HepG2 (cell line): ENCODE data around the gene SYVN1. TPM values are rescaled to one million over a fixed set of nuclear protein-coding genes. Genes with fewer than 3 reads are reported as not detected.

ENCODE experiments used
- ATAC-seq: fragments of 200-7000 bp; cut with Tn5 transposase; 3 replicates; pipeline ENCODE4 v1.9.1; 2020; ENCODE audit warnings: mild to moderate bottlenecking, moderate library complexity
- BruUV-seq: library from RNA; stranded (reverse); fragments of 400-500 nt; replicated peaks from 2 replicates; lab custom pipeline; 2021; lab: Mats Ljungman, UMichigan
- CTCF ChIA-PET: fragments of 300-600 bp; formaldehyde crosslinking; extraction: SDS; loops from one replicate; lab custom pipeline; 2021; ENCODE audit warnings: low total read pairs, inconsistent platforms, low intra/inter-chr PET ratio; lab: Yijun Ruan, JAX
- POLR2A ChIA-PET: fragments of 350-600 bp; sonication (Branson Sonifier 250); formaldehyde crosslinking; loops from one replicate; lab custom pipeline; 2020; ENCODE audit warnings: antibody characterized with exemption, inconsistent platforms; lab: Yijun Ruan, JAX
- DNase-seq: peaks from one replicate; pipeline ENCODE4 v3.0.0-alpha.2; 2015; ENCODE audit warnings: low spot score
- FAIRE-seq: peaks from 3 replicates; lab custom pipeline; 2011; peaks lifted over from hg19 to GRCh38; lab: Jason Lieb, UNC
- H2AFZ ChIP-seq: one replicate; pipeline ENCODE4 v1.6.1; 2011; ENCODE audit warnings: low read length, inconsistent platforms
- H3K27ac ChIP-seq: fragments of 300-600 bp; 3 replicates; pipeline ENCODE4 v1.8.0; 2011; ENCODE audit warnings: mixed run types, mild to moderate bottlenecking, mixed read lengths, low read length, inconsistent platforms; ENCODE audit not compliant: insufficient read depth; ENCODE audit errors: extremely low read length
- H3K27me3 ChIP-seq, 2 experiments: fragments of 200-600 bp in 1 of 2; 2 replicates in 1 of 2; 3 replicates in 1 of 2; pipeline versions ENCODE4 v1.6.0 to v1.8.0; 2011; ENCODE audit warnings: low read length in 2 of 2, mild to moderate bottlenecking in 2 of 2, moderate library complexity in 2 of 2, inconsistent platforms in 1 of 2; ENCODE audit not compliant: insufficient read depth in 2 of 2, control insufficient read depth in 1 of 2
- H3K36me3 ChIP-seq, 2 experiments: fragments of 200-600 bp in 1 of 2; replicated peaks in 1 of 2; 2 replicates in 1 of 2; 3 replicates in 1 of 2; pipeline versions ENCODE4 v1.5.1 to v1.8.0; 2011; ENCODE audit warnings: low read length in 2 of 2, inconsistent platforms in 1 of 2; ENCODE audit not compliant: insufficient read depth in 2 of 2, control insufficient read depth in 1 of 2
- H3K4me1 ChIP-seq: 2 replicates; pipeline ENCODE4 v1.5.1; 2012; ENCODE audit warnings: low read length, inconsistent platforms; ENCODE audit not compliant: insufficient read depth
- H3K4me2 ChIP-seq: 2 replicates; pipeline ENCODE4 v1.6.0; 2011; ENCODE audit warnings: low read depth, low read length, inconsistent platforms
- H3K4me3 ChIP-seq, 3 experiments: fragments of 200-600 bp in 1 of 3; sonication (generic), shearing (Covaris generic) in 1 of 3; replicated peaks in 1 of 3; 2 replicates each; pipeline ENCODE4 v1.5.1; 2011 to 2016; ENCODE audit warnings: low read length in 3 of 3, inconsistent platforms in 2 of 3, low read depth in 2 of 3, mild to moderate bottlenecking in 2 of 3, control low read depth in 1 of 3, mixed read lengths in 1 of 3; ENCODE audit not compliant: insufficient read depth in 1 of 3
- H3K79me2 ChIP-seq: one replicate; pipeline ENCODE4 v1.6.1; 2011; ENCODE audit warnings: low read length, inconsistent platforms; ENCODE audit not compliant: insufficient read depth
- H3K9ac ChIP-seq: 2 replicates; pipeline ENCODE4 v1.6.0; 2011; ENCODE audit warnings: mild to moderate bottlenecking, low read depth, low read length, inconsistent platforms; ENCODE audit not compliant: insufficient read depth
- H3K9me3 ChIP-seq: 2 replicates; pipeline ENCODE4 v1.5.1; 2012; ENCODE audit warnings: mild to moderate bottlenecking, low read length
- H4K20me1 ChIP-seq: 2 replicates; pipeline ENCODE4 v1.6.0; 2011; ENCODE audit warnings: inconsistent platforms, mild to moderate bottlenecking, low read length, moderate library complexity; ENCODE audit not compliant: insufficient read depth
- AGO1 ChIP-seq: fragments of 200-400 bp; formaldehyde crosslinking; IDR thresholded peaks from 2 replicates; pipeline ENCODE4 v1.6.1; 2017; ENCODE audit warnings: mild to moderate bottlenecking, low read depth, low read length, moderate library complexity; ENCODE audit not compliant: poor library complexity, severe bottlenecking
- AGO2 ChIP-seq: fragments of 200-400 bp; formaldehyde crosslinking; optimal IDR thresholded peaks from 2 replicates; pipeline ENCODE3; 2017; ENCODE audit warnings: mild to moderate bottlenecking, low read depth, low read length, moderate library complexity
- ARNTL ChIP-seq: sonication (generic); formaldehyde crosslinking; IDR thresholded peaks from 2 replicates; pipeline ENCODE4 v1.4.0; 2020; ENCODE audit warnings: mild to moderate bottlenecking, missing genetic modification reagents
- CBFB ChIP-seq: sonication (generic); formaldehyde crosslinking; IDR thresholded peaks from 2 replicates; pipeline ENCODE4 v1.4.0; 2020; ENCODE audit warnings: missing genetic modification reagents
- CHCHD3 ChIP-seq: sonication (generic); formaldehyde crosslinking; IDR thresholded peaks from 2 replicates; pipeline ENCODE4 v1.8.0; 2022; ENCODE audit warnings: mild to moderate bottlenecking, missing genetic modification reagents, moderate library complexity
- DNMT1 ChIP-seq: sonication (generic); formaldehyde crosslinking; IDR thresholded peaks from 2 replicates; pipeline ENCODE4 v1.5.1; 2020; ENCODE audit warnings: mild to moderate bottlenecking, missing genetic modification reagents
- FOXM1 ChIP-seq: sonication (generic); formaldehyde crosslinking; IDR thresholded peaks from 2 replicates; pipeline ENCODE4 v1.5.0; 2020; ENCODE audit warnings: missing genetic modification reagents
- GABPB1 ChIP-seq: IDR thresholded peaks from 2 replicates; pipeline ENCODE4 v1.6.1; 2016; ENCODE audit warnings: mild to moderate bottlenecking, missing genetic modification reagents, moderate library complexity, missing compliant biosample characterization
- GATAD2A ChIP-seq: IDR thresholded peaks from 2 replicates; pipeline ENCODE4 v1.6.1; 2016
- LCORL ChIP-seq, 2 experiments: fragments of 450-650 bp in 1 of 2; sonication (generic) in 1 of 2; formaldehyde crosslinking in 1 of 2; IDR thresholded peaks; 2 replicates each; pipeline versions ENCODE4 v1.5.0 to v1.6.1; 2017 to 2020; ENCODE audit warnings: antibody characterized with exemption in 1 of 2, missing genetic modification reagents in 1 of 2
- POLR2A ChIP-seq, 2 experiments: IDR thresholded peaks; 2 replicates each; pipeline ENCODE4 v1.6.1; 2011; ENCODE audit warnings: low read depth in 2 of 2, low read length in 2 of 2, mild to moderate bottlenecking in 1 of 2, moderate library complexity in 1 of 2; ENCODE audit not compliant: insufficient read depth in 1 of 2
- POLR2AphosphoS5 ChIP-seq: IDR thresholded peaks from 2 replicates; pipeline ENCODE4 v1.6.1; 2012; ENCODE audit warnings: low read depth, low read length
- POLR2G ChIP-seq: fragments of 200-400 bp; formaldehyde crosslinking; IDR thresholded peaks from 2 replicates; pipeline ENCODE4 v1.6.1; 2018; ENCODE audit warnings: mild to moderate bottlenecking, low read depth, low read length, moderate library complexity
- RARA ChIP-seq: IDR thresholded peaks from 2 replicates; pipeline ENCODE4 v1.6.1; 2016; ENCODE audit warnings: missing genetic modification reagents, missing compliant biosample characterization
- RBFOX2 ChIP-seq: fragments of 200-400 bp; formaldehyde crosslinking; IDR thresholded peaks from 2 replicates; pipeline ENCODE4 v1.6.1; 2017; ENCODE audit warnings: low read depth, mild to moderate bottlenecking, low read length
- RBM22 ChIP-seq: fragments of 200-400 bp; formaldehyde crosslinking; optimal IDR thresholded peaks from 2 replicates; pipeline ENCODE3; 2017; ENCODE audit warnings: mild to moderate bottlenecking, low read length, moderate library complexity
- RELA ChIP-seq: sonication (generic); formaldehyde crosslinking; IDR thresholded peaks from 2 replicates; pipeline ENCODE4 v1.4.0; 2020; ENCODE audit warnings: missing genetic modification reagents
- ZFP90 ChIP-seq: sonication (generic); formaldehyde crosslinking; IDR thresholded peaks from 2 replicates; pipeline ENCODE4 v1.8.0; 2022; ENCODE audit warnings: missing genetic modification reagents, mild to moderate bottlenecking, inconsistent platforms, borderline replicate concordance
- ZNF281 ChIP-seq: sonication (generic); formaldehyde crosslinking; IDR thresholded peaks from 2 replicates; pipeline ENCODE4 v1.4.0; 2020; ENCODE audit warnings: missing genetic modification reagents, borderline replicate concordance
- ZNF326 ChIP-seq: sonication (generic); formaldehyde crosslinking; IDR thresholded peaks from 2 replicates; pipeline ENCODE4 v1.4.0; 2020; ENCODE audit warnings: missing genetic modification reagents, borderline replicate concordance
- ZNF331 ChIP-seq: sonication (generic); formaldehyde crosslinking; IDR thresholded peaks from 2 replicates; pipeline ENCODE4 v1.4.0; 2020; ENCODE audit warnings: missing genetic modification reagents
- ZNF780A ChIP-seq: sonication (generic); formaldehyde crosslinking; IDR thresholded peaks from 2 replicates; pipeline ENCODE4 v1.8.0; 2022; ENCODE audit warnings: mild to moderate bottlenecking, missing genetic modification reagents, moderate library complexity
- WGBS: methylation state at CpG from one replicate; pipeline ENCODE4 v1.1.6; 2017; ENCODE audit warnings: low lambda C conversion rate; 5-methylcytosine and 5-hydroxymethylcytosine counted together
- in situ Hi-C: cut with HindIII; loops from 2 replicates; pipeline ENCODE4 v1.10.0; 2017; ENCODE audit warnings: low pct_unique_long_range_greater_than_20kb; ENCODE audit not compliant: extremely low pct_ligation_motif_present
- intact Hi-C: fragments of 100-400 bp; cut with micrococcal nuclease; formaldehyde crosslinking; loops from one replicate; pipeline ENCODE4 v1.10.0; 2022; ENCODE audit not compliant: unreplicated experiment
- polyA plus RNA-seq, 8 experiments: library from polyadenylated mRNA; depleted of rRNA in 3 of 8; stranded (reverse) in 7 of 8; unstranded in 1 of 8; fragments of >200 nt; fragmentation: Illumina TruSeq in 4 of 8; extraction: Trizol in 4 of 8; gene quantifications; 2 replicates each; pipeline versions ENCODE4 v1.2.1 to v1.2.3, GENCODE V29; 2011 to 2016; ENCODE audit warnings: low read depth in 4 of 8, missing spikeins in 1 of 8, mixed read lengths in 1 of 8; ENCODE audit not compliant: insufficient read depth in 1 of 8
- total RNA-seq, 5 experiments: library from RNA; depleted of rRNA; stranded (reverse); fragments of >200 nt; fragmentation: Illumina TruSeq; extraction: Trizol; gene quantifications; 2 replicates each; pipeline ENCODE4 v1.2.3, GENCODE V29; 2016; ENCODE audit warnings: low read depth in 1 of 5

SYVN1 gene
- total and polyA plus RNA-seq, 2 of the 13 experiments (the other 11 are each of a cell fraction or from before 2014, with no cell fraction given): 10.3 to 22.5 TPM

GRCh38 chr11:65128182-65129145, 5.9 kb downstream of the SYVN1 start:
- Histone ChIP-seq H3K27me3 (no peaks in the 10 kb centered on the region), H3K4me2 (no peak overlapping the region), H3K79me2 (peaks cover 34% of the 10 kb centered on the region), H3K4me1 (peaks cover 27% of the 10 kb centered on the region), H4K20me1 (peaks cover 17% of the 10 kb centered on the region), H3K9ac (no peak overlapping the region), H3K4me3 (no peak overlapping the region), H3K36me3 (peaks cover 47 to 80% of the 10 kb centered on the region in 2 experiments), H3K9me3 (no peaks in the 10 kb centered on the region), H3K27ac (no peak overlapping the region), H2AFZ (no peak overlapping the region)
- intact Hi-C loops: no loop called here
- in situ Hi-C loops: no loop called here
- FAIRE-seq (no peak), DNase-seq (no peak), ATAC-seq (no peak)
- ChIA-PET CTCF (no interaction called here), POLR2A (interaction anchor here (0.6 to 2.8 kb wide), 4 partner anchors 10 to 291 kb away, joined by 3 to 12 read pairs (median 6); partner anchors contain the start of gene ZNHIT2)
- BruUV-seq: no TSS peak
- 100% methylated on average over 7 of the region's 15 CpGs for WGBS
- TF ChIP-seq RBM22 (peak; percentile 41), RARA (CRISPR knock-in tag) (no peak), POLR2A (IDR thresholded peaks at IDR 0.05; ENCODE audit: insufficient read depth in 1 of 2, low read depth in 2 of 2, low read length in 2 of 2) (peak in 1 of 2 experiments; percentile 7; a peak in 2 of 4 replicates), ARNTL (CRISPR knock-in tag) (no peak), POLR2G (peak; percentile 44; the same call in 1 of the 2 replicates), ZNF326 (no peak), AGO1 (peak; percentile 47), ZNF780A (CRISPR knock-in tag) (no peak), GABPB1 (no peak), AGO2 (peak; percentile 86), DNMT1 (CRISPR knock-in tag) (no peak), LCORL (IDR thresholded peaks at IDR 0.05) (no peak), LCORL (CRISPR knock-in tag; IDR thresholded peaks at IDR 0.05) (no peak), FOXM1 (CRISPR knock-in tag) (no peak), POLR2AphosphoS5 (no peak), CHCHD3 (CRISPR knock-in tag) (no peak), RELA (CRISPR knock-in tag) (no peak), ZNF331 (CRISPR knock-in tag) (no peak), RBFOX2 (peak; percentile 60; the same call in 1 of the 2 replicates), ZFP90 (CRISPR knock-in tag) (no peak), ZNF281 (CRISPR knock-in tag) (no peak), GATAD2A (CRISPR knock-in tag) (no peak), CBFB (CRISPR knock-in tag) (no peak)
